Motor neuron (in vitro differentiated cells): ENCODE data around the gene SALL1. TPM values are rescaled to one million over a fixed set of nuclear protein-coding genes. Genes with fewer than 3 reads are reported as not detected.

Experiments
- ATAC-seq, 8 experiments: fragments of 200-7000 bp; cut with Tn5 transposase; replicated peaks in 6 of 8; 2 replicates each; pipeline ENCODE4 v1.8.0; 2021; ENCODE audit warnings: mild to moderate bottlenecking in 8 of 8, moderate library complexity in 8 of 8
- H3K27ac ChIP-seq, 2 donors: fragments of 250-450 bp; sonication (Bioruptor Pico); 2 replicates each; pipeline ENCODE4 v1.9.0; 2021; ENCODE audit warnings: antibody characterized with exemption in 2 of 2, mild to moderate bottlenecking in 2 of 2, moderate library complexity in 1 of 2
- H3K4me1 ChIP-seq, 2 donors: fragments of 250-450 bp; sonication (Bioruptor Pico); replicated peaks in 1 of 2; 2 replicates each; pipeline ENCODE4 v1.6.1; 2021; ENCODE audit warnings: antibody characterized with exemption in 2 of 2, mild to moderate bottlenecking in 2 of 2, moderate library complexity in 1 of 2
- H3K4me3 ChIP-seq, 5 donors: fragments of 250-450 bp; sonication (Bioruptor Pico); 2 replicates each; pipeline ENCODE4 v1.9.0; 2021; ENCODE audit warnings: antibody characterized with exemption in 5 of 5, mild to moderate bottlenecking in 5 of 5, moderate library complexity in 4 of 5
- WGBS, 10 experiments: fragments of 450-650 bp; shearing (Covaris generic); methylation state at CpG; one replicate each; pipeline ENCODE4 v1.0.0; 2022; 5-methylcytosine and 5-hydroxymethylcytosine counted together
- in situ Hi-C, 9 experiments: fragments of 400-800 bp; cut with MboI; loops; one replicate each; pipeline ENCODE4 v1.15.0; 2021; ENCODE audit warnings: low sequenced_read_pairs in 9 of 9, low pct_unique_long_range_greater_than_20kb in 2 of 9; ENCODE audit not compliant: unreplicated experiment in 9 of 9
- total RNA-seq, 8 experiments: library from RNA; unstranded; fragments of 300-600 nt; gene quantifications; 2 replicates each; pipeline versions ENCODE4 v1.2.3 to v1.2.4, GENCODE V29; 2022

Gene SALL1
- total RNA-seq, 8 experiments from 2014 or later: 1.7 to 44.2 (median 15.6) TPM

- in situ Hi-C loops: no loop called here
- H3K27ac ChIP-seq: peak overlapping the region in 1 of 2 donors; percentile 9
- H3K4me1 ChIP-seq: peaks cover 54 to 63% of the 10 kb centered on the region in 2 donors
- H3K4me3 ChIP-seq: no peak overlapping the region
- peak in 5 of 8 experiments; percentile 12 to 47 (median 30) for ATAC-seq
- WGBS, 10 experiments: 13 to 88% (median 37%) methylated on average over 1 to 4 of the region's 4 CpGs; no CpG with 5 or more reads in 2 of the 10 experiments
These were observed 34.7 kb downstream of the SALL1 start for GRCh38 chr16:51116353-51116752.

- no peak overlapping the region for H3K4me3 ChIP-seq
- no peak overlapping the region for H3K27ac ChIP-seq
These were observed 36.7 kb downstream of the SALL1 start for GRCh38 chr16:51114382-51114781.

GRCh38 chr16:51113236-51114125, 37.6 kb downstream of the SALL1 start:
- in situ Hi-C loops: no loop called here
- peak in 5 of 8 experiments; percentile 51 to 66 (median 55) for ATAC-seq
- peaks cover 52 to 53% of the 10 kb centered on the region in 2 donors for H3K4me1 ChIP-seq
- H3K27ac ChIP-seq: peak overlapping the region in 1 of 2 donors; percentile 4
- H3K4me3 ChIP-seq: peak overlapping the region in 3 of 5 donors; percentile 9 to 18 (median 13)
- WGBS, 10 experiments: 0 to 36% (median 8%) methylated on average over 4 to 18 of the region's 50 CpGs; no CpG with 5 or more reads in 1 of the 10 experiments

More at GRCh38 chr16:51114382-51114781, 36.7 kb downstream of the SALL1 start:
- in situ Hi-C loops: no loop called here
- peaks cover 54 to 62% of the 10 kb centered on the region in 2 donors for H3K4me1 ChIP-seq
- WGBS, 10 experiments: 4 to 49% (median 21%) methylated on average over 3 to 5 of the region's 9 CpGs; no CpG with 5 or more reads in 4 of the 10 experiments
- peak in 6 of 8 experiments; percentile 16 to 67 (median 54) for ATAC-seq

- H3K4me1 ChIP-seq: peaks cover 52% of the 10 kb centered on the region in 2 donors
- H3K4me3 ChIP-seq: no peak overlapping the region
- peak in 2 of 8 experiments; percentile 23 to 49 for ATAC-seq
- in situ Hi-C loops: no loop called here
- H3K27ac ChIP-seq: no peak overlapping the region
- 7 to 100% (median 22%) methylated on average over 2 to 3 of the region's 3 CpGs; no CpG with 5 or more reads in 5 of the 10 experiments for WGBS, 10 experiments
These were observed 38.7 kb downstream of the SALL1 start for GRCh38 chr16:51112323-51112722.

GRCh38 chr16:51111759-51112158, 39.3 kb downstream of the SALL1 start:
- Histone ChIP-seq H3K4me3 (no peak overlapping the region), H3K27ac (no peak overlapping the region), H3K4me1 (peaks cover 52 to 58% of the 10 kb centered on the region in 2 donors)
- 13 to 66% (median 35%) methylated on average over 2 to 6 of the region's 6 CpGs; no CpG with 5 or more reads in 2 of the 10 experiments for WGBS, 10 experiments
- ATAC-seq: no peak
- in situ Hi-C loops: no loop called here

GRCh38 chr16:51110700-51111157, 40.3 kb downstream of the SALL1 start:
- H3K27ac ChIP-seq: no peak overlapping the region
- ATAC-seq: no peak
- H3K4me1 ChIP-seq: peaks cover 46 to 51% of the 10 kb centered on the region in 2 donors
- in situ Hi-C loops: no loop called here
- H3K4me3 ChIP-seq: no peak overlapping the region
- 0 to 100% (median 90%) methylated on average over 1 to 3 of the region's 3 CpGs; no CpG with 5 or more reads in 2 of the 10 experiments for WGBS, 10 experiments

- Histone ChIP-seq H3K27ac (no peak overlapping the region), H3K4me3 (no peak overlapping the region), H3K4me1 (peaks cover 32 to 42% of the 10 kb centered on the region in 2 donors)
- in situ Hi-C loops: no loop called here
- WGBS, 10 experiments: 38 to 100% (median 82%) methylated on average over 1 to 2 of the region's 2 CpGs; no CpG with 5 or more reads in 2 of the 10 experiments
- no peak for ATAC-seq
These were observed 41.9 kb downstream of the SALL1 start for GRCh38 chr16:51109173-51109572.

GRCh38 chr16:51107742-51108141, 43.3 kb downstream of the SALL1 start:
- Histone ChIP-seq H3K27ac (no peak overlapping the region), H3K4me1 (peaks cover 21 to 28% of the 10 kb centered on the region in 2 donors), H3K4me3 (no peak overlapping the region)
- WGBS, 10 experiments: 100% methylated on average over 1 to 2 of the region's 2 CpGs; no CpG with 5 or more reads in 7 of the 10 experiments
- no peak for ATAC-seq
- in situ Hi-C loops: no loop called here

- H3K4me3 ChIP-seq: no peak overlapping the region
- ATAC-seq: peak in 4 of 8 experiments; percentile 24 to 75 (median 46)
- H3K4me1 ChIP-seq: peaks cover 14 to 16% of the 10 kb centered on the region in 2 donors
- 37 to 100% (median 62%) methylated on average over 1 to 2 of the region's 2 CpGs for WGBS, 10 experiments
- no peak overlapping the region for H3K27ac ChIP-seq
- in situ Hi-C loops: no loop called here
These were observed 44.5 kb downstream of the SALL1 start for GRCh38 chr16:51106535-51106934.

GRCh38 chr16:51103590-51103989, 47.5 kb downstream of the SALL1 start:
- ATAC-seq: no peak
- WGBS, 10 experiments: 14 to 100% (median 60%) methylated on average over 1 to 3 of the region's 4 CpGs; no CpG with 5 or more reads in 2 of the 10 experiments
- H3K4me3 ChIP-seq: no peak overlapping the region
- H3K4me1 ChIP-seq: peaks cover 7% of the 10 kb centered on the region in 2 donors
- in situ Hi-C loops: no loop called here
- H3K27ac ChIP-seq: no peak overlapping the region

GRCh38 chr16:51097729-51098128, 53.3 kb downstream of the SALL1 start:
- Histone ChIP-seq H3K4me1 (peaks cover 28 to 35% of the 10 kb centered on the region in 2 donors), H3K27ac (no peak overlapping the region), H3K4me3 (no peak overlapping the region)
- in situ Hi-C loops: no loop called here
- no peak for ATAC-seq
- 0 to 100% (median 85%) methylated on average over 1 to 2 of the region's 2 CpGs; no CpG with 5 or more reads in 4 of the 10 experiments for WGBS, 10 experiments

- H3K4me3 ChIP-seq: no peak overlapping the region
- in situ Hi-C loops: no loop called here
- ATAC-seq: peak in 4 of 8 experiments; percentile 55 to 73 (median 72)
- H3K27ac ChIP-seq: no peak overlapping the region
- peaks cover 28 to 30% of the 10 kb centered on the region in 2 donors for H3K4me1 ChIP-seq
- WGBS, 10 experiments: 12 to 69% (median 50%) methylated on average over 3 to 14 of the region's 16 CpGs; no CpG with 5 or more reads in 1 of the 10 experiments
These were observed 55.0 kb downstream of the SALL1 start for GRCh38 chr16:51095890-51096626.
